ENCODE results near the gene PDE10A.

DNA sequence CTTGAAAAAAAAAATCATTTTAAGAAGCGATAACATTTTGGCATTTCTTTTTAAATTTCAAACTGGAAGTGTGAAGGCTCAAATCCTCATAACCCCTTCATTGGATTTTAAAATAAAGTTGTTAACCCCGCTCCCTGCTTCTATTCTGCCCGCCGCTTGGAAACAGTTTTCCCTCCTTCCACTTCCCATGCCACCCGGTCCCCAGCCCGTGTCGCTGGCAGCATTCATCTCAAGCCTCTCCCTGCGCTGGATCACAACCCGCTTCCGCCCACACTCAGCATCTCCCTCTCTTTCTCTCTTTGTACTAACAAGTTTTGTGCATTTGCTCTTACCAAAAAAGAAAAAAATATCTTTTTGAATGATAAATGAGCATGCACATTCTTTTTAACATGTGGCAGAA is 15.4 kb upstream of the PDE10A start:
- TF ChIP-seq, protein P1, sequence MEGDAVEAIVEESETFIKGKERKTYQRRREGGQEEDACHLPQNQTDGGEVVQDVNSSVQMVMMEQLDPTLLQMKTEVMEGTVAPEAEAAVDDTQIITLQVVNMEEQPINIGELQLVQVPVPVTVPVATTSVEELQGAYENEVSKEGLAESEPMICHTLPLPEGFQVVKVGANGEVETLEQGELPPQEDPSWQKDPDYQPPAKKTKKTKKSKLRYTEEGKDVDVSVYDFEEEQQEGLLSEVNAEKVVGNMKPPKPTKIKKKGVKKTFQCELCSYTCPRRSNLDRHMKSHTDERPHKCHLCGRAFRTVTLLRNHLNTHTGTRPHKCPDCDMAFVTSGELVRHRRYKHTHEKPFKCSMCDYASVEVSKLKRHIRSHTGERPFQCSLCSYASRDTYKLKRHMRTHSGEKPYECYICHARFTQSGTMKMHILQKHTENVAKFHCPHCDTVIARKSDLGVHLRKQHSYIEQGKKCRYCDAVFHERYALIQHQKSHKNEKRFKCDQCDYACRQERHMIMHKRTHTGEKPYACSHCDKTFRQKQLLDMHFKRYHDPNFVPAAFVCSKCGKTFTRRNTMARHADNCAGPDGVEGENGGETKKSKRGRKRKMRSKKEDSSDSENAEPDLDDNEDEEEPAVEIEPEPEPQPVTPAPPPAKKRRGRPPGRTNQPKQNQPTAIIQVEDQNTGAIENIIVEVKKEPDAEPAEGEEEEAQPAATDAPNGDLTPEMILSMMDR (IDR thresholded peaks at IDR 0.05) = no peak
- TF ChIP-seq EZH2 (IDR thresholded peaks at IDR 0.05) = no peak

Data from neural progenitor cell (in vitro differentiated cells).